OCI-LY7 (cell line): Measurements from ENCODE around the gene LRIG1.

Source experiments
- EZH2phosphoT487 ChIP-seq: fragments of 200-600 bp; sonication (generic); IDR thresholded peaks from 2 replicates; pipeline ENCODE4 v1.6.1; 2018; ENCODE audit warnings: low read depth, borderline replicate concordance, mild to moderate bottlenecking, mixed run types, antibody characterized with exemption, low read length, moderate library complexity, mixed read lengths
- TF ChIP-seq, protein P1 (sequence below): fragments of 200-600 bp; sonication (generic); conservative IDR thresholded peaks from 2 replicates; pipeline ENCODE4 v1.5.1; 2014; ENCODE audit warnings: mild to moderate bottlenecking, antibody characterized with exemption, low read length, moderate library complexity, mixed read lengths

DNA sequence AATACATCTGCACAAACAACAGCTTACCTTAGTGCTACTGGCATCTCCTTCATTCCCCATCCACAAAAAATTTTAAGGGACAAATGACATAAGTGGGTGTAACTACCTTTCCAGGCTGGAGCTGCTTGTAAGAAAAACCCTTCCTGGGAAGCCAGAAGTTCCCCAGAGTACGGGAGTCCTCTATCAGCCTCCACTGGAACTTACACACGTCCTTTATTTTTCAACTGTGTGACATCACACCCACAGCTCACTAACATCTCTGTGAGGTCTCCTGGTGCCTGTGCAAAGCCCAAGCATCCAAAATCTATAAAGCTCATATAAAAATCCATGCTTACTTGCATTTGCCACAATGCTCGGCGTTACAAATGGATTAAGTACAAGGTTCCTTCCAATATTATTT is 27.6 kb downstream of the LRIG1 start:
- TF ChIP-seq, protein P1, sequence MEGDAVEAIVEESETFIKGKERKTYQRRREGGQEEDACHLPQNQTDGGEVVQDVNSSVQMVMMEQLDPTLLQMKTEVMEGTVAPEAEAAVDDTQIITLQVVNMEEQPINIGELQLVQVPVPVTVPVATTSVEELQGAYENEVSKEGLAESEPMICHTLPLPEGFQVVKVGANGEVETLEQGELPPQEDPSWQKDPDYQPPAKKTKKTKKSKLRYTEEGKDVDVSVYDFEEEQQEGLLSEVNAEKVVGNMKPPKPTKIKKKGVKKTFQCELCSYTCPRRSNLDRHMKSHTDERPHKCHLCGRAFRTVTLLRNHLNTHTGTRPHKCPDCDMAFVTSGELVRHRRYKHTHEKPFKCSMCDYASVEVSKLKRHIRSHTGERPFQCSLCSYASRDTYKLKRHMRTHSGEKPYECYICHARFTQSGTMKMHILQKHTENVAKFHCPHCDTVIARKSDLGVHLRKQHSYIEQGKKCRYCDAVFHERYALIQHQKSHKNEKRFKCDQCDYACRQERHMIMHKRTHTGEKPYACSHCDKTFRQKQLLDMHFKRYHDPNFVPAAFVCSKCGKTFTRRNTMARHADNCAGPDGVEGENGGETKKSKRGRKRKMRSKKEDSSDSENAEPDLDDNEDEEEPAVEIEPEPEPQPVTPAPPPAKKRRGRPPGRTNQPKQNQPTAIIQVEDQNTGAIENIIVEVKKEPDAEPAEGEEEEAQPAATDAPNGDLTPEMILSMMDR = no peak
- TF ChIP-seq EZH2phosphoT487 = no peak
